Loucy (cell line): Measurements from ENCODE around the gene ADAMTS4.

Source experiments
- CTCF ChIP-seq: fragments of 200-600 bp; sonication (generic); conservative IDR thresholded peaks from 2 replicates; pipeline ENCODE4 v1.5.1; 2014; ENCODE audit warnings: mild to moderate bottlenecking, antibody characterized with exemption, low read length
- EZH2phosphoT487 ChIP-seq: fragments of 200-600 bp; IDR thresholded peaks from 2 replicates; pipeline ENCODE4 v1.6.1; 2018; ENCODE audit warnings: antibody characterized with exemption, mild to moderate bottlenecking, moderate library complexity, borderline replicate concordance

- TF ChIP-seq CTCF (peak; percentile 83), EZH2phosphoT487 (no peak)
These were observed 32.8 kb downstream of the ADAMTS4 start, which contains the start of gene PPOX for GRCh38 chr1:161165742-161166668.
